SHP77 treated with DMSO at 0.1 percent for 48 hours (cell line): ENCODE measurements around the gene AMIGO3.
"Not testable (repeated sequence)": the region's sequence is repeated elsewhere in the genome, so short reads cannot be mapped to it uniquely, and the experiment has no call there.

ENCODE experiments used
- DNase-seq: peaks from one replicate; lab custom pipeline; 2025; lab: John Stamatoyannopoulos, UW

The AMIGO3 gene

DNA sequence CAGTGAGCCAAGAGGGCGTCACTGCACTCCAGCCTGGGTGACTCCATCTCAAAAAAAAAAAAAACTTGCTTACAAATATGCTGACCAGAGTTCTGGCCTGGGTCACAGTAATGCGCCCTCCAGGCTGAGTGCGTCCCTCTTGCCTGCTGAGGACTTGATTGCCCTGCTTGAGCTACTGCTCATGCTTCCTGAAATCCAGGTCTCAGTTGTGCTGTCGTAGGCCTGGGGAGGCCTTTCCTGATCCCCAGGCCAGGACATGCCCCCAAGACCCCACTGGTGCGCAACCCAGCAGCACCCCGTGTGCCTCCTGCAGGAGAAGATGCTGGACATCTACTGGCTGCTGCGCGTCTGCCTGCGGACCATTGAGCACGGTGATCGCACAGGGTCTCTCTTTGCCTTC is 7.3 kb downstream of the AMIGO3 start:
- DNase-seq: no peak

DNA sequence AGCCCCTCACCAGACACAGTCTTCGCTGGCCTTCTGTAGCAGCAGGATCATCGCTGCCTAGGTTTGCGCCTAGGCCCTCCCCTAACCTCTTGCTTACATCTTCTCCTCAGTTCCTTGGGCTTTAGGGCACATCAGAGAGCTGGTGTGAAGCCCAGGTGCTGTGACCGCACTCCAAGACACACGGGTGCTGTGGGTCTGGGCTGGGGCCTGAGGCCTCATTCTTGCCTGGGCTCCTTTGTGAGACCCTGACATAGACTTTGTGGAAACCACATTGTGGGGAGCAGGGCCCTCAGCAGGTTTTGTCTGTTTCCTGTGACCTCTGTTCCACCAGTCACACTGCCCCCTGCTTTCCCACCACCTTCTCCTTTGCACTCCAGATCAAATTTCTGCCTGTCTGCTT is 8.0 kb downstream of the AMIGO3 start:
- no peak for DNase-seq

- no peak for DNase-seq
Measured at GRCh38 chr3:49709852-49710251, 9.6 kb downstream of the AMIGO3 start.

GRCh38 chr3:49707113-49707480 is 12.4 kb downstream of the AMIGO3 start:
- no peak for DNase-seq

- DNase-seq: no peak
Measured at GRCh38 chr3:49706456-49707112, 12.9 kb downstream of the AMIGO3 start.

- no peak for DNase-seq
Measured at GRCh38 chr3:49705390-49705960, 14.0 kb downstream of the AMIGO3 start.

- DNase-seq: no peak
Measured at GRCh38 chr3:49704629-49705028, 14.9 kb downstream of the AMIGO3 start.

DNA sequence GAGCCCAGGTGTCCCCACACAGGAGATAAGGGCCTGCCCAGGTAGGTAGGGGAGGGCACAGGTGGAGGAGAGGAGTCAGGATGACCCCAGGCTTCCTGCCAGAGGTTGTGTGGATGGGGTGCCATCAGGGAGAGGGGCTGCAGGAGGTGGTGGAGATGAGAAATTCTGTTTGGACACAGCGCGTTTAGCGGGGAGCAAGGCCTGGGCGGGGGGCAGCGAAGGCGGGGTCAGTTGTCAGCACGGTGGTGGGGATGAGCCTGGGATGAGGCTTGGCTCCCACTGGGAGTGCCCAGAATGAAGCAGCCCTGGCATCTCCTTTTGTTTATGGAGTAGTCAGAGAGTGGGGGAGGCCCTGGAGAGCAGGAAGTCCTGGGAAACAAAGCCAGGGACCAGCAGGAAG is 15.5 kb downstream of the AMIGO3 start:
- no peak for DNase-seq

DNA sequence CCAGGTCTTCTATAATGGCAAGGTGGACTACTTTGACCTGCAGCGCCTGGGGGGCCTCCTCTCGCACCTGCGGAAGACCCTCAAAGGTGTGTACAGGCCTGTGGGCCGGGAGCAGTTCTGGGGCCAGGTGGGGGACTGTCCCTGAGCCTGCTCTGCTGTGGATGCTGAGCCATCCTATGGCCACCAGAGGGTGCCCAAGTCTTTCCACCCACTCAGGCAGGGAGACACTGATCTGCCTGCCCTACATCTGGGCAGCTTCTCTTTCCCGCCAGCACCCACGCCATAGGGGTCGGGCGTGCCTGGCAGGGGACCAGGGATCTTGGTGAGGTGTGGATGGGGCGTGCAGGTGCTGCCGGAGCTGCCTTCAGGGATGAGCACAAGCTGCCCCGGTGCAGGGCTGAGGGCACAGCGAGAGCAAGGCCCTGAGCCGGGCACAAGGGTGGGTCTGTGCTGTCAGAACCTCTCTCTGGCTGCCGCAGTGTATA is 16.0 kb downstream of the AMIGO3 start:
- no peak for DNase-seq

GRCh38 chr3:49702672-49703071 is 16.8 kb downstream of the AMIGO3 start:
- no peak for DNase-seq

DNA sequence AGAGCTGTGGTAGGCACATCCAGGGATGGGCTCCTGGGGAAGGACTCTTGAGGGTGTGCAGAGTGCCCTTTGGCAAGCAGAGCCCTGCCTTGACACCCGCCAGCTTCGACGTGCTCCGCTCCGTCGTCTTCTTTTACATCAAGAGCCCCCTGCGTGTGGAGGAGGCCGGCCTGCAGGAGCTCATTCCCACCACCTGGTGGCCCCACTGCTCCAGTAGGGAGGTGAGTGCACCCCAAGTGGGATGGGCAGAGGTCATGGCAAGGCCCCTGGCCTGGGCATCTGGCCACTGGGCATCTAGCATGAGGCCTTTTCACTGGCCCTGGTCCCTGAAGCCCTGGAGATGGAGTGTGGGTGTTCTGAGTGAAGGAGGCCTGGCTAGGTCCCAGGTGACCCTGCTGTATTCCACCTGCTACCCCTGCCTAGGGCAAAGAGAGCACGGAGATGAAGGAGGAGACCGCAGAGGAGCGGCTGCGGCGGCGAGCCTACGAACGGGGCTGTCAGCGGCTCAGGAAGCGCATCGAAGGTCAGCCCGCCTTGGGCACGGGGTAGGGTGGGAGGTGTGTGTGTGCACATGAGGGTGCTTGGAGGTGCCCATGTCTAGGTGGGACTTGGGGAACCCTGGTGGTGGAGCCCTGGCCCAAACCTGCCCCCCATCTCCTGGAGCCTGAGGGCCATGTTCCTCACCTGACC is 18.0 kb downstream of the AMIGO3 start:
- DNase-seq: no peak

- DNase-seq: no peak
Measured at GRCh38 chr3:49700453-49701128, 18.9 kb downstream of the AMIGO3 start.

- DNase-seq: no peak
Measured at GRCh38 chr3:49700014-49700413, 19.5 kb downstream of the AMIGO3 start.

DNA sequence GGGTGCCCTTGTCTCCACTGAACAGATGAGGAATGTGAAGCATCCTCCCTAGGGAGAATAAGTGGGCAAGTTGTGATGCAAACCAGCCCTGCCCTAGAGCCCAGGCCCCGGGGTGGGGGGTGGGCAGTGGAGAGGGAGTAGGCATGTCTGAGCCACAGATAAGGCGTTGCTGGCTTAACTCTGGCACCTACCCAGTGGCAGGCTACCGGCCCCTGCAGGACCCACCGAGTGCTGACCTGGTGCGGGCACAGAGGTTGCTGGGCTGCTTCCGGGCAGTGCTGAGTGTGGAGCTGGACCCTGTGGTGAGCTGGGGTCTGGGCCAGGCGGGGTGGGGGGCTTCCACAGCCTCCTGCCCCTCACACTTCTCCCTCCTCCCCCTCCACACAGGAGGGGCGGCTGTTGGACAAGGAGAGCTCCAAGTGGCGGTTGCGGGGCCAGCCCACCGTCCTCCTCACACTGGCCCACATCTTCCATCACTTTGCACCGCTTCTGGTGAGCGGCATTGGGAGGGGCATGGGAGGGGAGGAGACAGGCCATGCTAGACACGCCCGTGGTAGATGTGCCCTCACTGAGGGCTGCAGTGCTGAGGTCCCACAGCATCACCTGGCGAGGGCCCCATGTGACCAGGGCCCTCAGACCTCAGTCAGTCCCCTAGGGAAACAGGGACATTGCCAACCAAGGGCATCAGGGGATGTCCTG is 20.1 kb downstream of the AMIGO3 start:
- DNase-seq: no peak

DNA sequence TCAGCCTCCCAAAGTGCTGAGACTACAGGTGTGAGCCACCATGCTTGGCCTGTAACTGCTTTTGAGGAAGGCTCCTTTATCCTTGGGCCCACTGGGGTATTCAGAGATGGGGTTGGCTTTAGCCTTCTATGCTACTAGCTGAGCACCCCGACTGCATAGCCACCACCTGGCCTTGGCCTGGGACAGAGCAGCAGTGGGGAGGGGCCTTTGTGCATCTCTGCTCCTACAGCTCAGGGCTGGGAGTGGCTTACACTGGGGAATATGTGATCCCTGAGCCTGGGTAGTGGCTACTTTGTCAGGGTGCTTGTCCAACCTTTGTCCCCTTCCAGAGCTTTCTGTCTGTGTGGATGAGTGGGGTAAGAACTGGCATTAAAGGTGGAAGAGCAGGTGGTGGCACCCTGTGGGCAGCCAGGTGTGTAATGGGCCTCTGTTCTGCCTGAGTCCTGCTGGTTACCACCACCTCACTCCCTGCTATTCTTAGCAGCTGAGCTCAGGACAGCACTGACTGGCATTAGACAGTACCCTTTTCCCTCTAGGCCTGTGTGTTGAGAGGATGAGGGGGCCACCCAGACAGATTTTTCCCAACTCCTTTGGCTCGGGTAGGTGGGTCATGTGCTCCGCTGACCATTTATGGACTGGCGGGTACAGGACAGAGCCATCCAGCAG is 24.0 kb downstream of the AMIGO3 start:
- not testable (repeated sequence) for DNase-seq

DNA sequence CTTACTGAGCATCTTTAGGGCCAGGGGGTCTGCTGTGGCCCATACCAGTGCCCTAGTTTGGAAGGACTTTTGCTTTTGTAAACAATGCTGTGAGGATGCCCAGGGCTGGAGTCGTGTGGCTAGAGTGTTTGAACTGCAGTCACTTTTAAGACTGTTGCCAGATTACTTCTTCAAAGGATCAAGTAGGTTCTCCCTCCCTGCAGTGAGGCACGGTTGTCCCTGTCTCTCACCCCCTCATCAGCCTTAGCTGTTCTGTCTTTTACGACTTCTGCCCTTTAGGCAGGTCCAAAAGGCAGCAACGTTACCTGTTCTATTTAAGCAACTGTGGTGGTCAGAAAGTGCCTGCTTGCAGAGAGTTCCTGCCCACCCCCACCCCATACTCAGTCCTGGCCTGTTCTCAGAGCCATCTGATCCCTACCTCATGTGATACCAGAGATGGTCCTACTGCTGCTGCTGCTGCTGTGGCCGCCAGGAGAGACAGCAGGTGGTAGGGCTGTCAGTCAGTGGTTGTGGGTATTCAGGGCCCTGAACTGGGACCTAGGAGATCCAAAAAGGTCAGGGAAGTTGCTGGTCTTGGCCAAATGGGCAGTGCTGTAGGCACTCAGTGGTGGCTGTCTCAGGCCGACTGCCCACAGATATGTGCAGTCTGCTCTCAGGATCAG is 24.9 kb downstream of the AMIGO3 start:
- DNase-seq: not testable (repeated sequence)

DNA sequence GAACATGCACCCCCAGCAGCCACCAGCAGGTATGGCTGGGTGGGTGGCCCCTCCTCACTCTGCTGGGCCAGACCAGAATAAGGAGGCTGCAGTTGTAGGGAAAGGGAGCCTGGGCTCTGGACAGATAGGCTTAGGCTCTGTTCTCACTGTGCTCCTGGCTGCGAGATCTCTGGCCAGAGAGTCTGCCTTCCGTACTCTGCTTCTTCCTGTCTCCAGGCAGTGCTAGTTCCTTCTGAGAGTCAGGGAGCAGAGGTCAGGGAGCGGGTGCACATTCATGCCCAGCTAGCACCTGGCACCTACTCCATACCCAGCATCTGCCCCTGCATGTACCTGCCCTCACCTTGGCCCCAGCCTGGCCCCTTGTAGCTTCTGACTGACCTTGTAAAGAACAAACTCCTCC is 28.0 kb downstream of the AMIGO3 start:
- not testable (repeated sequence) for DNase-seq

DNA sequence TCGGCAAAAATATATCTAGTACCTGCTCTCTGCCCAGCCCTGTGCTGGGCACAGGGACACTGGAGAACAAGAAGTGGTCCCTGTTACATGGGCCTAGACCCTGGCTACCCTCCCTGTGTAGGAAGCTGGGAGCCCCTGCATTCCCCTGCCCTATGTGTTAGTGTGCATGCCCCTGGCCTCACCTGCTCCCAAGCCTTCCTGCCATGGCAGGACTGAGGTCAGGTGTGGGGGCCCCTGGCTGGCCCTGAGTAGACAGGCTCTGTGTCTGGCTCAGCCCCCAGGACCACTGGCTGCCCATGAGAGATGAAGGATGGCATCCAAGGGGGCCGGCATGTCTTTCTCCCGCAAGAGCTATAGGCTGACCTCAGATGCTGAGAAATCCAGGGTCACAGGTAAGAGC is 28.6 kb downstream of the AMIGO3 start:
- DNase-seq: not testable (repeated sequence)

DNA sequence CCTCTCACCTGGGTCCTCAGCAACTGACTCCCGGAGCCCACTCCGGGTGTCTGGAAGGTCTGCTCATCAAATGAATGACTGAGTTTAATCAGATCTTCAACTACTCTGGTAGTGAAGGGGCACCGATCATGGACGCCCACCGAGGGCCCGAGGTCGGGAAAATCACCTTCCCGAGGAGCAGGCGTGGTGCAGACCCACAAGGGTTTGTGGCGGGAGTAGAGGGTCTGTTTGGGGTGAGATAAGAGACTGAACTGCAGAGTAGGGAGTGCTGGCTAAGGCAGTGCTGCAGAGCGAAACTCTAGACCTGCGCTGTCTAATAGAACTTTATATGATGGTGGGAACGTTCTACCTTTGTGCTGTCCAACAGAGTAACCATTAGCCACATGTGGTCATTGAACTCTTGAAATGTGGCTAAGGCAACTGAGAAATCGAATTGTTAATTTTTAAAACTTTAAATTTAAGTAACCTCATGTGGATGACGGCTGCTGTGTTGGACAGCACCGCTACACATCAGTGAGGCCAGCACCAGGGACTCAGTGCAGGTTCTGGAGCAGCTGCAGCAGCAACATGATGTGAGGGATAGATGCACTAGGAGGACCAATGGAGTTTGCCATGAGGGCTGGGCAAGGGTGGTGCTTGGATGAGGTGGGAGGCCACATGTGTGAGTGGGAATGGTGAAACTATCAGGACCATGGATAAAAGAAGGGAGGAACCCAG is 29.4 kb downstream of the AMIGO3 start:
- not testable (repeated sequence) for DNase-seq
